H1 (cell line): ENCODE measurements around the gene GALNT9. TPM values are rescaled to one million over a fixed set of nuclear protein-coding genes. Genes with fewer than 3 reads are reported as not detected.

ENCODE experiments used
- CTCF ChIA-PET: fragments of 300-600 bp; sonication (Branson Sonifier 250); formaldehyde crosslinking; loops from one replicate; lab custom pipeline; 2021; ENCODE audit not compliant: partially characterized antibody; lab: Charles Lee
- POLR2A ChIA-PET: fragments of 300-600 bp; sonication (Branson Sonifier 250); formaldehyde crosslinking; loops from one replicate; lab custom pipeline; 2021; ENCODE audit warnings: inconsistent platforms; ENCODE audit not compliant: partially characterized antibody; lab: Charles Lee
- DNase-seq, 2 experiments: peaks; one replicate each; pipeline versions ENCODE4 v3.0.0 to v3.0.0-alpha.2; 2010 to 2022; ENCODE audit warnings: low spot score in 2 of 2, low read depth in 1 of 2, mixed read lengths in 1 of 2
- FAIRE-seq: peaks from 2 replicates; lab custom pipeline; 2011; peaks lifted over from hg19 to GRCh38; lab: Jason Lieb, UNC
- H2AFZ ChIP-seq: 2 replicates; pipeline ENCODE4 v1.8.1; 2012; ENCODE audit warnings: low read length, inconsistent platforms
- H2AK5ac ChIP-seq: 2 replicates; pipeline ENCODE4 v1.6.1; 2013; ENCODE audit warnings: low read depth, low read length
- H2BK120ac ChIP-seq: replicated peaks from 2 replicates; pipeline ENCODE3; 2013; ENCODE audit warnings: low read depth, low read length, inconsistent platforms
- H2BK12ac ChIP-seq: 2 replicates; pipeline ENCODE4 v1.6.1; 2013; ENCODE audit warnings: low read depth, low read length
- H2BK15ac ChIP-seq: 2 replicates; pipeline ENCODE4 v1.6.1; 2013; ENCODE audit warnings: low read length
- H2BK20ac ChIP-seq: 2 replicates; pipeline ENCODE4 v1.6.1; 2013; ENCODE audit warnings: low read length
- H2BK5ac ChIP-seq: 2 replicates; pipeline ENCODE4 v1.6.1; 2013; ENCODE audit warnings: low read depth, low read length
- H3K14ac ChIP-seq: 2 replicates; pipeline ENCODE4 v1.6.1; 2013; ENCODE audit warnings: inconsistent platforms; ENCODE audit not compliant: insufficient read length
- H3K18ac ChIP-seq: 2 replicates; pipeline ENCODE4 v1.6.1; 2013; ENCODE audit warnings: low read length; ENCODE audit errors: extremely low read depth
- H3K23ac ChIP-seq: 2 replicates; pipeline ENCODE4 v1.6.1; 2013; ENCODE audit warnings: inconsistent platforms; ENCODE audit not compliant: insufficient read length
- H3K23me2 ChIP-seq: 2 replicates; pipeline ENCODE4 v1.6.1; 2013; ENCODE audit warnings: low read depth, low read length
- H3K27ac ChIP-seq: 2 replicates; pipeline ENCODE4 v1.6.1; 2011; ENCODE audit warnings: low read depth, low read length, inconsistent platforms
- H3K27me3 ChIP-seq, 4 experiments: replicated peaks in 1 of 4; 1 replicate in 1 of 4; 2 replicates in 3 of 4; pipeline versions ENCODE4 v1.6.1 to v1.8.1; 2011 to 2013; ENCODE audit warnings: low read length in 3 of 4, mild to moderate bottlenecking in 3 of 4, inconsistent platforms in 2 of 4, mixed read lengths in 2 of 4, moderate library complexity in 1 of 4; ENCODE audit not compliant: control insufficient read depth in 3 of 4, insufficient read depth in 3 of 4; ENCODE audit errors: extremely low read depth in 1 of 4
- H3K36me3 ChIP-seq, 4 experiments: 2 replicates each; pipeline versions ENCODE4 v1.6.1 to v1.8.1; 2011 to 2013; ENCODE audit warnings: mild to moderate bottlenecking in 4 of 4, low read length in 3 of 4, moderate library complexity in 2 of 4, control low read depth in 1 of 4, inconsistent platforms in 1 of 4; ENCODE audit not compliant: insufficient read depth in 4 of 4, control insufficient read depth in 2 of 4
- H3K4ac ChIP-seq: replicated peaks from 2 replicates; pipeline ENCODE3; 2013; ENCODE audit warnings: low read length, low read depth, mixed read lengths, inconsistent platforms; ENCODE audit not compliant: insufficient read length
- H3K4me1 ChIP-seq, 4 experiments: replicated peaks in 1 of 4; 1 replicate in 1 of 4; 2 replicates in 3 of 4; pipeline versions ENCODE4 v1.6.1 to v1.8.1; 2011 to 2013; ENCODE audit warnings: low read length in 3 of 4, inconsistent platforms in 2 of 4, mixed read lengths in 1 of 4; ENCODE audit not compliant: insufficient read depth in 4 of 4, control insufficient read depth in 3 of 4
- H3K4me2 ChIP-seq, 2 experiments: 2 replicates each; pipeline versions ENCODE4 v1.6.1 to v1.8.1; 2011 to 2013; ENCODE audit warnings: low read depth in 2 of 2, low read length in 2 of 2, control low read depth in 1 of 2, inconsistent platforms in 1 of 2, mild to moderate bottlenecking in 1 of 2; ENCODE audit not compliant: insufficient read depth in 1 of 2
- H3K4me3 ChIP-seq, 4 experiments: fragments of 200-600, 300-600 bp in 1 of 4; sonication (generic), shearing (Covaris generic), sonication (Bioruptor Twin) in 1 of 4; 2 replicates each; pipeline versions ENCODE4 v1.5.1 to v1.8.1; 2011 to 2016; ENCODE audit warnings: low read length in 4 of 4, low read depth in 3 of 4, control low read depth in 2 of 4, inconsistent platforms in 2 of 4, mild to moderate bottlenecking in 2 of 4, mixed read lengths in 1 of 4, moderate library complexity in 1 of 4; ENCODE audit not compliant: insufficient read depth in 2 of 4; ENCODE audit errors: extremely low read depth in 1 of 4
- H3K56ac ChIP-seq: replicated peaks from 2 replicates; pipeline ENCODE3; 2013; ENCODE audit warnings: low read depth, mild to moderate bottlenecking, mixed read lengths, low read length, inconsistent platforms; ENCODE audit not compliant: insufficient read length
- H3K79me1 ChIP-seq: 2 replicates; pipeline ENCODE4 v1.6.1; 2013; ENCODE audit warnings: low read depth, low read length, control low read depth
- H3K79me2 ChIP-seq, 2 experiments: 2 replicates each; pipeline versions ENCODE4 v1.6.1 to v1.8.1; 2012 to 2013; ENCODE audit warnings: low read length in 2 of 2, mild to moderate bottlenecking in 2 of 2, inconsistent platforms in 1 of 2; ENCODE audit not compliant: insufficient read depth in 2 of 2, control insufficient read depth in 1 of 2
- H3K9ac ChIP-seq, 4 experiments: replicated peaks in 1 of 4; 1 replicate in 1 of 4; 2 replicates in 3 of 4; pipeline versions ENCODE4 v1.6.1 to v1.8.1; 2011 to 2013; ENCODE audit warnings: low read depth in 3 of 4, low read length in 3 of 4, control low read depth in 2 of 4, mild to moderate bottlenecking in 2 of 4, moderate library complexity in 2 of 4, inconsistent platforms in 1 of 4; ENCODE audit errors: extremely low read depth in 1 of 4
- H3K9me3 ChIP-seq, 2 experiments: 2 replicates each; pipeline versions ENCODE4 v1.6.1 to v1.8.1; 2012 to 2013; ENCODE audit warnings: mild to moderate bottlenecking in 2 of 2, moderate library complexity in 2 of 2, control low read depth in 1 of 2, inconsistent platforms in 1 of 2, low read depth in 1 of 2, low read length in 1 of 2, mixed read lengths in 1 of 2; ENCODE audit not compliant: insufficient read depth in 2 of 2
- H4K20me1 ChIP-seq, 2 experiments: replicated peaks in 1 of 2; 2 replicates each; pipeline versions ENCODE3 to v1.8.1; 2011 to 2013; ENCODE audit warnings: inconsistent platforms in 2 of 2, low read length in 2 of 2, mild to moderate bottlenecking in 1 of 2; ENCODE audit not compliant: insufficient read depth in 2 of 2, control insufficient read depth in 1 of 2
- H4K5ac ChIP-seq: 2 replicates; pipeline ENCODE4 v1.6.1; 2013; ENCODE audit warnings: low read length, low read depth, mixed read lengths, inconsistent platforms; ENCODE audit not compliant: insufficient read length
- H4K8ac ChIP-seq: 2 replicates; pipeline ENCODE4 v1.8.0; 2013; ENCODE audit warnings: mild to moderate bottlenecking, moderate library complexity, low read length, inconsistent platforms; ENCODE audit not compliant: insufficient read depth; ENCODE audit errors: extremely low read depth
- H4K91ac ChIP-seq: replicated peaks from 2 replicates; pipeline ENCODE3; 2013; ENCODE audit warnings: low read length, mixed read lengths, inconsistent platforms; ENCODE audit not compliant: insufficient read length
- BACH1 ChIP-seq: IDR thresholded peaks from 2 replicates; pipeline ENCODE4 v1.6.1; 2012; ENCODE audit warnings: low read length, improper control_type of control experiment
- BCL11A ChIP-seq, 2 experiments: IDR thresholded peaks; one replicate each; pipeline ENCODE4 v1.6.1; 2011; ENCODE audit warnings: low read depth in 2 of 2, low read length in 2 of 2, mild to moderate bottlenecking in 2 of 2
- CBX5 ChIP-seq: fragments of 300-800, 300-1000 bp; sonication (generic); IDR thresholded peaks from 2 replicates; pipeline ENCODE4 v1.7.1; 2016; ENCODE audit warnings: antibody characterized with exemption, low read length, low read depth
- CHD1 ChIP-seq: IDR thresholded peaks from 2 replicates; pipeline ENCODE4 v1.6.1; 2012; ENCODE audit warnings: low read depth, low read length, improper control_type of control experiment
- CTBP2 ChIP-seq: IDR thresholded peaks from 2 replicates; pipeline ENCODE4 v1.7.0; 2011; ENCODE audit warnings: borderline replicate concordance, mild to moderate bottlenecking, moderate library complexity, mixed read lengths, low read length; ENCODE audit not compliant: insufficient read depth, insufficient read length
- EZH2 ChIP-seq: fragments of 200-600 bp; sonication (generic); IDR thresholded peaks from 2 replicates; pipeline ENCODE4 v1.7.1; 2012; ENCODE audit warnings: low read depth, mild to moderate bottlenecking, moderate library complexity, low read length, inconsistent platforms; ENCODE audit not compliant: severe bottlenecking
- GTF2F1 ChIP-seq: IDR thresholded peaks from 2 replicates; pipeline ENCODE4 v1.6.1; 2012; ENCODE audit warnings: low read depth, low read length, improper control_type of control experiment, borderline replicate concordance
- HDAC6 ChIP-seq: IDR thresholded peaks from one replicate; pipeline ENCODE4 v1.7.1; 2012; ENCODE audit warnings: low read depth, mild to moderate bottlenecking, inconsistent platforms, low read length, moderate library complexity
- KDM5A ChIP-seq: fragments of 200-600 bp; IDR thresholded peaks from 2 replicates; pipeline ENCODE4 v1.7.1; 2012; ENCODE audit warnings: mild to moderate bottlenecking, low read length, inconsistent platforms, mixed read lengths
- SIX5 ChIP-seq: IDR thresholded peaks from 2 replicates; pipeline ENCODE4 v1.6.1; 2011; ENCODE audit warnings: mild to moderate bottlenecking, low read depth, low read length
- SP1 ChIP-seq: IDR thresholded peaks from 2 replicates; pipeline ENCODE4 v1.6.1; 2011; ENCODE audit warnings: low read depth, low read length
- SRF ChIP-seq: IDR thresholded peaks from 2 replicates; pipeline ENCODE4 v1.6.1; 2011; ENCODE audit warnings: mild to moderate bottlenecking, low read depth, low read length, moderate library complexity
- SUZ12 ChIP-seq: fragments of 200-600 bp; sonication (generic); IDR thresholded peaks from 2 replicates; pipeline ENCODE4 v1.6.1; 2012; ENCODE audit warnings: mild to moderate bottlenecking, inconsistent platforms, low read length, moderate library complexity, mixed read lengths
- TAF1 ChIP-seq: IDR thresholded peaks from 2 replicates; pipeline ENCODE4 v1.6.1; 2011; ENCODE audit warnings: mild to moderate bottlenecking, low read depth, low read length
- TEAD4 ChIP-seq: IDR thresholded peaks from 2 replicates; pipeline ENCODE4 v1.6.1; 2012; ENCODE audit warnings: low read depth, low read length, inconsistent platforms, mixed read lengths
- ZNF274 ChIP-seq: IDR thresholded peaks from 2 replicates; pipeline ENCODE4 v1.7.0; 2012; ENCODE audit warnings: low read length, borderline replicate concordance; ENCODE audit errors: extremely low read depth
- WGBS, 2 experiments: shearing (Covaris generic) in 1 of 2; methylation state at CpG; one replicate each; pipeline versions ENCODE4 v1.1.6 to v1.1.7; 2013 to 2015; ENCODE audit warnings: low lambda C conversion rate in 2 of 2, mixed read lengths in 2 of 2, inconsistent platforms in 1 of 2, low coverage in 1 of 2, missing lambda C conversion rate in 1 of 2; ENCODE audit not compliant: insufficient replicate concordance in 2 of 2, insufficient coverage in 1 of 2, insufficient read length in 1 of 2; ENCODE audit errors: extremely low coverage in 1 of 2, missing lambda C conversion rate in 1 of 2; 5-methylcytosine and 5-hydroxymethylcytosine counted together
- polyA plus RNA-seq, 7 experiments: library from polyadenylated mRNA; depleted of rRNA in 3 of 7; stranded (reverse) in 5 of 7; unstranded in 2 of 7; fragments of >200 nt in 5 of 7; fragments of 200-250 nt in 2 of 7; gene quantifications; 1 replicate in 5 of 7; 2 replicates in 1 of 7; 4 replicates in 1 of 7; pipeline versions ENCODE4 v1.2.1 to v1.2.3, GENCODE V29; 2011 to 2013; ENCODE audit warnings: missing spikeins in 2 of 7, mixed read lengths in 2 of 7
- total RNA-seq: library from RNA; stranded (reverse); fragmentation: NEBNext Ultra II Directional; extraction: Animal tissue kit (Norgen Biotek cat#: 25700); gene quantifications from 2 replicates; pipeline ENCODE4 v1.2.1, GENCODE V29; 2021

GALNT9 gene
- total and polyA plus RNA-seq, 2 of the 8 experiments (the other 6 are each of a cell fraction or from before 2014, with no cell fraction given) = 2.0 to 3.6 TPM

GRCh38 chr12:132326646-132327045 is 2.7 kb downstream of the GALNT9 start:
- H2BK20ac ChIP-seq = no peak overlapping the region
- ChIA-PET CTCF (interaction anchor here (0.9 to 2.7 kb wide), 6 partner anchors 9 to 134 kb away, joined by 3 to 10 read pairs (median 4); no protein-coding TSS in a partner anchor), POLR2A (no interaction called here)
- no peak overlapping the region for H3K14ac ChIP-seq
- no peak overlapping the region for H3K4me2 ChIP-seq
- H2BK15ac ChIP-seq = no peak overlapping the region
- no peak overlapping the region for H3K23ac ChIP-seq
- DNase-seq = no peak
- H4K20me1 ChIP-seq = peaks cover 0 to 13% of the 10 kb centered on the region in 2 experiments
- H3K36me3 ChIP-seq = no peaks in the 10 kb centered on the region
- no peaks in the 10 kb centered on the region for H3K9me3 ChIP-seq
- H3K27ac ChIP-seq = no peak overlapping the region
- H3K27me3 ChIP-seq = peaks cover 11 to 60% (median 49%) of the 10 kb centered on the region in 4 experiments
- no peak overlapping the region for H2BK120ac ChIP-seq
- no peak overlapping the region for H3K4ac ChIP-seq
- WGBS, 2 experiments = 85% methylated on average over 11 of the region's 11 CpGs; no CpG with 5 or more reads in 1 of the 2 experiments
- no peak overlapping the region for H3K9ac ChIP-seq
- H3K18ac ChIP-seq = no peak overlapping the region; the same call in 1 of the 2 replicates
- H2AK5ac ChIP-seq = no peak overlapping the region
- no peak overlapping the region for H4K8ac ChIP-seq
- no peak overlapping the region for H2AFZ ChIP-seq
- H2BK5ac ChIP-seq = no peak overlapping the region
- H3K56ac ChIP-seq = no peak overlapping the region
- no peak overlapping the region for H4K5ac ChIP-seq
- no peaks in the 10 kb centered on the region for H3K79me1 ChIP-seq
- H3K79me2 ChIP-seq = no peaks in the 10 kb centered on the region
- no peaks in the 10 kb centered on the region; the same call in 1 of the 2 replicates for H3K23me2 ChIP-seq
- H3K4me1 ChIP-seq = peaks cover 0 to 15% (median 2%) of the 10 kb centered on the region in 4 experiments; a peak in 6 of 7 replicates
- H2BK12ac ChIP-seq = no peak overlapping the region
- FAIRE-seq = no peak
- H3K4me3 ChIP-seq = no peak overlapping the region
- H4K91ac ChIP-seq = no peak overlapping the region
- TF ChIP-seq CTBP2 (no peak), ZNF274 (no peak), BACH1 (no peak), SUZ12 (no peak), SIX5 (no peak), GTF2F1 (no peak), HDAC6 (no peak), CBX5 (no peak), KDM5A (no peak), BCL11A (IDR thresholded peaks at IDR 0.05; ENCODE audit: low read depth in 2 of 2, low read length in 2 of 2) (no peak), EZH2 (no peak), SRF (no peak), SP1 (no peak), CHD1 (no peak), TEAD4 (no peak), TAF1 (no peak)
